Pons (tissue), 1 donor: ENCODE measurements around the gene CDK14.
"Not testable (repeated sequence)": the region's sequence is repeated elsewhere in the genome, so short reads cannot be mapped to it uniquely, and the experiment has no call there.

Source experiments
- DNase-seq: peaks from one replicate; pipeline ENCODE4 v3.0.0-alpha.2; 2016; ENCODE audit warnings: low spot score

CDK14 gene

GRCh38 chr7:91157579-91158320, 561.6 kb downstream of the CDK14 start:
- no peak for DNase-seq

GRCh38 chr7:91162436-91162835, 566.3 kb downstream of the CDK14 start:
- no peak for DNase-seq

- DNase-seq, result no peak
These were observed 568.4 kb downstream of the CDK14 start for GRCh38 chr7:91164506-91164905.

- no peak for DNase-seq
These were observed 569.1 kb downstream of the CDK14 start for GRCh38 chr7:91165006-91165845.

GRCh38 chr7:91165846-91166230, 569.7 kb downstream of the CDK14 start:
- DNase-seq, result no peak

GRCh38 chr7:91168871-91169829, 573.0 kb downstream of the CDK14 start:
- no peak for DNase-seq

GRCh38 chr7:91169830-91170191, 573.7 kb downstream of the CDK14 start:
- no peak for DNase-seq

- DNase-seq, result not testable (repeated sequence)
These were observed 577.1 kb downstream of the CDK14 start for GRCh38 chr7:91173265-91173664.

GRCh38 chr7:91180746-91181145, 584.6 kb downstream of the CDK14 start:
- no peak for DNase-seq

GRCh38 chr7:91181949-91182348, 585.8 kb downstream of the CDK14 start:
- DNase-seq, result no peak

- DNase-seq, result no peak
These were observed 587.0 kb downstream of the CDK14 start for GRCh38 chr7:91182819-91183764.

- no peak for DNase-seq
These were observed 589.6 kb downstream of the CDK14 start for GRCh38 chr7:91185771-91186170.

- DNase-seq, result no peak
These were observed 590.9 kb downstream of the CDK14 start for GRCh38 chr7:91187061-91187460.

- DNase-seq, result no peak
These were observed 595.6 kb downstream of the CDK14 start for GRCh38 chr7:91191771-91192170.

GRCh38 chr7:91193141-91193540, 597.0 kb downstream of the CDK14 start:
- DNase-seq, result no peak

GRCh38 chr7:91194841-91195240, 598.7 kb downstream of the CDK14 start:
- DNase-seq, result peak; percentile 8

- no peak for DNase-seq
These were observed 599.9 kb downstream of the CDK14 start for GRCh38 chr7:91196058-91196457.

GRCh38 chr7:91198371-91198770, 602.2 kb downstream of the CDK14 start:
- DNase-seq, result no peak

- DNase-seq, result no peak
These were observed 603.5 kb downstream of the CDK14 start for GRCh38 chr7:91199601-91200000.

- DNase-seq, result no peak
These were observed 605.5 kb downstream of the CDK14 start for GRCh38 chr7:91201442-91202113.
